Urothelium cell line (cell line): ENCODE measurements around the gene TIGAR.
A peak's percentile ranks its signal among the peaks of the same experiment; 100 is the strongest.

ENCODE experiments used
- DNase-seq: peaks from one replicate; pipeline ENCODE4 v3.0.0; 2011; ENCODE audit warnings: low spot score, mixed read lengths
- FAIRE-seq: peaks from 2 replicates; lab custom pipeline; 2011; peaks lifted over from hg19 to GRCh38; lab: Jason Lieb, UNC

TIGAR gene

DNA sequence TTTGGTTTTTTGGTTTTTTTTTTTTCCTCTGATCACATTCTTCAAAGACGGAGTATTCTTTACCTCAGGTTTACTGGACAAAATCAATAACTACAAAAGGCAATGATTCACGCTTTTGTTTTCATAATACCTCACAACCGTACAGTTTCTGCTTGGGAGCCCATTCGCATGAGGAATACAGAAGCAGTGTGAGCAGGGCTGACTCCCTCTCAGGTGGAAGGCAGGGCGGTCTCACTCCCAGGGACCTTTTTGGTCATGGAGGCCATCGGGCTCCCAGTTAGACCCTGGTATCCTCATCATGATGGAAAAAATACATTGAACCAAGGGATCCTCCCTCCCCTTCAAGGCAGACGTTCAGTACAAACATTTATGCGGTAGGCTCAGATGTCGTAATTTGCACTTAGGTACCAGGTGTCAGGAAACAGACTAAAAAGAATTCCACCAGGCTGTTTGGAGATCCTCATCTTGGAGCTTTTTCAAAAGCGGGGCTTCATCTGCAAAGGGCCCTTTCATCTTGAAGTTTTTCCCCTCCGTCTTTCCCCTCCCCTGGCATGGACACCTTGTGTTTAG is 19.0 kb upstream of the TIGAR start:
- DNase-seq (no peak), FAIRE-seq (peak; percentile 55)

DNA sequence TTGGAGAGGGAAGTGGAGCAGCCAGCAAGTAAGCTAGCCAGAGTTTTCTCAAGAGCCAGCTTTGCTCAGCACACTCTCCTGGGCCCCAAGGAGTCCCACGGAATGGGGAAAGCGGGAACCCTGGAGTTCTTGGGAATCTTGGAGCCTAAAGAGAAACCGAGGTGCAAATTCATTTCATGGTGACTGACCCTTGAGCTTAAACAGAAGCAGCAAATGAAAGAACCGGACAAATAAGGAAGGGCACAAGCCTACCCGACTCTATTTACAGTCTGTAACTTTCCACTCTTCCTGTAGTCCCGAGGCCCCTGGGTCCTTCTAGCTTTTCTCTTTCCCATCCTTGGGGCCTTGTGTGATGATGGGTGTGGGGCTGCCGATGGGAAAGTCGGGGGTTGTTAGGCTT is 18.1 kb upstream of the TIGAR start:
- no peak for FAIRE-seq
- no peak for DNase-seq

DNA sequence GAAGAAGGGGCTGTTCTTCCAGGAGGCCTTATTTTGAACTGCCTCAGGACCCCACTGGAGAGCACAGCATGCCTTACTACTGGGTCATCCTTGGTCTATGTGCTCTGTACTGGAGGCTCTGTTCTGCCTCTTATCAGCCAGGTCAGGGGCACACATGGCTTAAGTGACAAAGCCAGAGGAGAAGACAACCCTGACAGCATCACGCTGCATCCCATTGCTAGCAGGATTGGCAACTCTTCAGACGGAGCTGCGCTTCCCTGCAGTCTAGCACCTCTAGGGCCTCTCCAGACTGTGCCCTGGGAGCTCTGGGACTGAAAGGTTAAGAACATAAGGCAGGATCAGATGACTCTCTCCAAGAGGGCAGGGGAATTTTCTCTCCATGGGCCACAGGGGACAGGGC is 17.3 kb upstream of the TIGAR start:
- no peak for DNase-seq
- peak; percentile 79 for FAIRE-seq

DNA sequence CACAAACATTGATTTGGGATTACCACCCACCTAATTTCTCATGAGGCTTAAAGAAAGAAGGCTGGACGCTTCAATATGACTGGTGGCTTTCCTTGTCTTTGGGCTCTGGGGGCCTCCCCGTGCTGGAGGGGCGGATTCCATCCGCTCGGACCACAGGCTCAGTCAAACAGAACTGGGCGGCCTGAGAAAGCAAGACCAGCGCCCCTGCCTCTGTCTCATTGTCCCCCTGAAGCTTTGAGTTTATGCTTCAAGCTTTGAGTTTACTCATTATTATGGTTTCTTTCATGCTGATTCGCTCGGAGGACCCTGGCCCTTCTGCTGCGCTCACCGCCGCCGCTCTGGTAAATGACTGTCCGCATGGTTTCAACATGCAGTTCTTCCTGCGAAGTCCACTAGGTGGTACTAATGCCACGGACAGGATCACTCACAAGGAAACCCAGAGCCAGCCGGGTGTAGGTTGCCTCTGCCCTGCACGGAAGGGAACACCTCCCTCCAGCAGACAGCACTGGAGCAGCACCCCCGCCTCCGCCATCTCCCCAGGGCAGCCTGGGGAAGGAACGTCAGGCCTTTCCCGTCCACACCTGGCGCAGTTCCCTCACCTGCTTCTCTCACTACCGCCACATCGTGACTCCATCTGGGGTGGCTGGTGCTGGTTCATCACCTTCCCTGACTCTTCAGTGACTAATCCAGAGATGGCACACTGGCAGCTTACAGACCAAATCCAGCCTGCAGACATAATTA is 13.2 kb upstream of the TIGAR start:
- peak; percentile 86 for FAIRE-seq
- DNase-seq: peak; percentile 74

DNA sequence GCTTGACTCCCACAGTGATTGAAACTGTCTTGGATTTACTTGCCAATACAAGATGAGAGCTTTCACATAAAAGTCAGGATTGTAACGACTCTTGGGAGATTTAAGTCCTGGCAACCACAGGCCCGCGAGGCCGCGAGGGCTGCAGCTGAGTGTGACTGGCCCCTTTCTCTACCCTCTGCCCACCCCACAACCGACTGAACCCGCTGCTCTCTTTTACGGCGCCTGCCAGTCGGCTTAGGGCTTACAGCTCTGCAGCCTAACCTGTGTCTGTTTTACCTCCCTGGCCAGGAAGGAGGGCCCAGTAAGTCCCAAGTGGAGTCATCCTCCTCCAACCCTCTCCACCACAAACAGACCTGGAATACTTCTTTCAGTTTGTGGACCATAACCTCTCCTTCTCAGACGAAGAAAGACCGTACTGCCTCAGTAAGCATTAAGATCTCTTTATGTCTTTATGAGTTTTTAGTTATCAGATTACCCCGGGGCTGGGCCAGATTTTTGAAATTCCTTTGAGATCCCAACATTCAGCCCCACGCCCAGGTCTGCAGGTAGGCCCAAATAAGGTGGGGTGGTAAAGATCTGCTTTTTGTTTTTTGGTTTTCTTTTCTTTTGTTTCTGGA is 12.6 kb upstream of the TIGAR start:
- peak; percentile 23 for FAIRE-seq

DNA sequence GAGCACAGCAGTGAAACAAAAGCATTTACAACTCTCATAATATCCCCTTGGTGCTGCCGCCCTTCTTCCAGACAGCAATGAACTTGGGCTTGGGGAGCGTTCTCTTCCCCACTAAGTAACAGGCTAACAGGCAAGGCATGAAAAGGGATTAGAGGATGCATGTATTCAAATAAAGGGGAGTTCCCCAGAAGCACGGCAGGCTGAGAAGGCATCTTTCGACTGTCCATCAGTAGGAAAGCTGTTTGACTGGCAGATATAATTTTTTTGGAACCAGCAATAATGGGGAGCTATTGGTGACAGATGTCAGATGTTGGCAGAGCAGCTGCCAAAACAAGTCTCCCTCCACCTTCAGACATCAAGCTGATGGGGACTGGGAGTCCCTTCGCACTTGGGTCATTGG is 9.2 kb upstream of the TIGAR start:
- FAIRE-seq (no peak), DNase-seq (no peak)

More for the DNA sequence above, 12.6 kb upstream of the TIGAR start:
- DNase-seq: no peak

DNA sequence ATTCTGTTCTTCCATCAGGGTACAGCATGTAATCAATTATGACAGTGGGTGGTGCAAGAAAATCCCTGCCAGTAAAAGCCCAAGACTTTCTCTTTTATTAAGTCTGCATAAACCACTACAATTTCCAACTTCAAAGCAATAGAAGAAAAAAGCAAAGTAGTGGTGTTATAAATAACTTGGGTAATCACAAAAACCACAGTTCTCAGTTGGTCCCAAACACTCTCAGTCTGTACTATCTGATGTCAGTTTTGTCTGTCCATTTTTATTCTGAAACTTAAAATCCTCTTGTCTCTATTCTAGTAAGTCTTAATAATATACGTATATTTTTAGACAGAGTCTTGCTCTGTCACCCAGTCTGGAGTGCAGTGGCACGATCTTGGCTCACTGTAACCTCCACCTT is 8.8 kb upstream of the TIGAR start:
- FAIRE-seq: no peak
- no peak for DNase-seq

DNA sequence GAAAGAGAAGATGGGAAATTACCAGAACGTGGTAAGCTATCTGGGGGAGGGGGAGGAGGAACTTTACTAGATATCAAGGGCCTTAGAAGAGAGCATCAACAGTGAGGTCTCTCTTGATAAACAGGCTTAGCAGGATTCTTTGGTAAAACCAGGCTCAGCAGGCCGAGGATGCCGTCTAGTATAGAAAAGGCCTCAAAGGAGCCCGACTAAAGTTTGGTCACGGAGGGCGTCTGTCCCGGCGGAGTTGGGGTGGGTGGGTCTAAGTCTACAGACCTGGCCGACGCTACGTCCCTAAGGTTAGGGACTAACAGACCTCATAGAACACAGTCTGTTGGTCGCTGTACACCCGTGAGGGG is 538 bp upstream of the TIGAR start:
- DNase-seq (no peak), FAIRE-seq (no peak)

DNA sequence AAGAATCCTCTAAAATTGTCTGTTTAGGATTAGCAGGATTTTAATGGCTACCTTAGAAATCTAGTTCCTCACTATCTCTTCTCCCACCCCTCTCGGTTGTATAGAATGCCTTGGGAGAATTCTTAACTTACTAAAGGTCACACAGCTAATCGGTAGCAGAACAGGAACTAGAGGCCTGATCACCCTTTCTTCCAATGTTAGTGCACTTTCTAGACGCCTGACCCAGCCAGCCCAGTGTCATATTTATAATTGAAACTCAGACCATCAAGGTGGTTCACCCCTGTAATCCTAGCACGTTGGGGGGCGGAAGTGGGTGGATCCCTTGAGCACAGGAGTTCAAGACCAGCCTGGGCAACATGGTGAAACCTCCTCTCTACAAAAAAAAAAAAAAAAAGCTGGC is 1.7 kb downstream of the TIGAR start:
- no peak for DNase-seq
- FAIRE-seq: no peak

DNA sequence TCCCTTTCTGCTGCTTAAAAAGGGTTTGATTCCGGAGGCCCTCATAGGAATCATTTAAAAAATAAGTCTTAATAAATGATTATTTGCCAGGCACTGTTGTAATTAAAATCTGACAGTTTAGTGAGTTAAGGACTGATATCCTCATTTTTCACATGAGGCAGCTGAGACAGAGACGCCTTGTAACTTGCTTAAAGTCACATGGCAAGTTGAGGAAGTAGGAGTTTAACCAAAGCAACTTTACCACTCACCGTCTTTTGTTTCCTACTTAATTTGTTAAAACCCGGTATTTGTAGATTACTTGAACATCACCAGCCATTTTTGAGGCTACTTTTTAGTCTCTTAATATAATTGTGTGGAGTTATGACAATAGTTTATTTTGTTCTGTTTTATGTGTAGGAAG is 2.4 kb downstream of the TIGAR start:
- no peak for DNase-seq
- FAIRE-seq: no peak

DNA sequence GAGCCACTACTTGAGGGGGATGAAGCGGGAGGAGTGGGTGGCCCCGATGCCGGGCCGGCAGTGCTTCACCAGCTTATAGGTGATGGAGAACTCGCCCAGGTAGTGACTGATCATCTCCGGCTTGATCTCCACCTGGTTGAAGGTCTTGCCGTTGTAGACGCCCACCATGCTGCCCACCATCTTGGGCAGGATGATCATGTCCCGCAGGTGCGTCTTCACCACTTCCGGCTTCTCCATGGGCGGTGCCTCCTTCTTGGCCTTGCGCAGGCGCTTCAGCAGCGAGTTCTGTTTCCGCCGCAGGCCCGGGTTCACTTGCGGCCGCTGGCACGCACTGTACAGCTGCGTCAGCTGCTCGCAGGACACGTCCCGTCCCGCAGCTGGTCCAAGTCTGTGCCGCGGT is 3.4 kb downstream of the TIGAR start:
- no peak for FAIRE-seq

DNA sequence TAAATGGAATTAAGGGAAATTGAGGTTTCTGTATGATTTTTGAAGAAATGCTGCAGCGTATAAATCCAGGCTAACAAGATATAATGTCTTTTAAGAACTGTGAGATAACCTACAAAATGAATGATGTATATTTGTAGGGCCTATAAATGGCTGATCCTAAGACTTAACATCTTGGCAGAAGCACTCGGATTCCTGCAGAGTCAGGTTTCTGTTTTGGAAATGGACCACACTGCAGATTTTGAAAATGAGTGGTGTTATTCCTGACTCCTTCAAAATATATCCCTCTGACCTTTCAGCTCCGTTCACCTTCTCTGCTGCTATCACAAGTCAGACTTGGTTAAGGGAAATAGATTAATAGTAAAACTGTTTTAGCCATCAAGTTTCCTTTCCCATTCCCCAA is 5.0 kb downstream of the TIGAR start:
- FAIRE-seq: no peak
- DNase-seq: no peak

More for the DNA sequence above, 3.4 kb downstream of the TIGAR start:
- DNase-seq: no peak

DNA sequence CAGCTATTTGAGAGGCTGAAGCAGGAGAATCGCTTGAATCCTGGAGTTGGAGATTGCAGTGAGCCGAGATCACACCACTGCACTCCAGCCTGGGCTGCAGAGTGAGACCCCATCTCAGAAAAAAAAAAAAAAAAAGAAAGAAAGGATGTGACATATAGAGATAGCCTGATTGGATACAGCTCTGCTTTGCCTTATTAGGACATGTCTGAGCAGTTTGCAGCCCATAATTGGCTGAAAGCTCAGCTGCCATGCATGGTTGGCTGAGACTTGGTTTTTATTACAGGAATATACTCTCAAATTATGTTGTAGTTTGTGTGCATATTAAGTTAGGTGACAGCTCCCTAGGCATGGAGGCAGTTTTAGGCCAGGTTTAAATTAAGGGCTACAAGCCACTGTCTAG is 6.3 kb downstream of the TIGAR start:
- FAIRE-seq: peak; percentile 9

DNA sequence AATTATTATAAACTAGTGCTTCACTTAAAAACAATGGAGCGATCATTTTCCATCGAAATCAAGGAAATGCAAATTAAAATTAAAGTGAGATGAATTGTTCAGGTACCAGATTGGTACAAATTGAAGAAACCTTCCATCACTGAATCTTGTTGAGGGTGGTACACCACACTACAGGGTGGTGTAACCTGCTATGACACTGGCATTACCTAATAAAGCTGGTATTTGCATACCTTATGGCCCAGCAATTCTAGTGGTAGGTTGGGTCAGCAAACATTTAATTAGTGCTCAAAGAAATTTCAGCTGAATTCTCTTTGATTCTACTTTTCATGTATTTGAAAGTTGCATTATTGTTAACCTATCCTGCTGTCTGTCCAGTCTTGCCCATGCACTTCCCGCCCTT is 9.2 kb downstream of the TIGAR start:
- no peak for FAIRE-seq

More for the DNA sequence above, 6.3 kb downstream of the TIGAR start:
- no peak for DNase-seq

DNA sequence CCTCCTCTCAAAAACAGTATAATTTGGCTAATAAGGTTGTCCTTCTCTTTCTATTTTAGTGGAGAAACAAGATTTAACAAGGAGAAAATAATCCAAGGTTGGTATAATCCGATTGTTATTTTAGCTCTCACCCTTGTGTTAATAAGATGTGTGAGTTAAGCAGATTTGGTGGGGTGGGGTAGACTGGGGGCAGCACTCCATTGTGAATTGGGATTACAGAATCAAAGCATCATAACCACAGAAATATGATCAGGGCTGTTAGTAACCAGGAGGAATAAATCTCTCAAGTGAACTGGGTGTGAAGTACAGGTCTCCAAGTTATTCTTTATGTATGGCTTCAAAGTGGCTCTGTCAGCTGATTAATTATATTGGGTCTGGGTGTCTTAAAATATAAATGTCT is 10.2 kb downstream of the TIGAR start:
- no peak for FAIRE-seq
- DNase-seq: no peak

More for the DNA sequence above, 9.2 kb downstream of the TIGAR start:
- no peak for DNase-seq

DNA sequence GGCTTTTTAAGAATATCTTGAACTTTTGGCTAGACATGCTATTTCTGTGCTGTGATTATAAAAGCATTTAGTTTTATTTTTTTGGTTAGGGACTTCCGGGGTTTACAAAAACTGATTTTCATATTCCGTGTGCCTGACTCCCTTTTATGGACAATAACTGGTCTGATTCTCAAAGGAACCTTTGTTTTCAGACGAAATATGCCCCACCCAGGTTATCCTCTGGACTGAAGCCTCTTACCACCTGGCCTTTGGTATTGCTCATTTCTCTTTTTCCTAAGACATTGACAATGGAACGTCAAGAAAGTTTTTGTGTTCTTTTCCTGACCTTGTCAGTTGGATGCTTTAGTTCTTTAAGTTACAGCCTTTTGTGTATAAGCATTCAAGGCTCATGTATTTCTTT is 10.8 kb downstream of the TIGAR start:
- DNase-seq (no peak), FAIRE-seq (no peak)

DNA sequence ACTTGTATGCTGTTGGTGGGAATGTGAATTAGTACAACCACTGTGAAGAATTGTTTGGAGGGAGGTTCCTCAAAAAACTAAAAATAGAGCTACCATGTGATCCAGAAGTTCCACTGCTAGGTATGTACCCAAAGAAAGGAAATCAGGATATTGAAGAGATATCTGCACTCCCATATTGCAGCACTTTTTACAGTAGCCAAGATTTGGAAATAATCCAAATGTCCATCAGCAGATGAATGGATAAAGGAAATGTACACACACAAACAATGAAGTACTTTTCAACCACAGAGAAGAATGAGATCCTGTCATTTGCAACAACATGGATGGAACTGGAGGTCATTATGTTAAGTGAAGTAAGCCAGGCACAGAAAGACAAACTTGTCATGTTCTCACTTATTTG is 25.9 kb downstream of the TIGAR start:
- FAIRE-seq (no peak), DNase-seq (no peak)

DNA sequence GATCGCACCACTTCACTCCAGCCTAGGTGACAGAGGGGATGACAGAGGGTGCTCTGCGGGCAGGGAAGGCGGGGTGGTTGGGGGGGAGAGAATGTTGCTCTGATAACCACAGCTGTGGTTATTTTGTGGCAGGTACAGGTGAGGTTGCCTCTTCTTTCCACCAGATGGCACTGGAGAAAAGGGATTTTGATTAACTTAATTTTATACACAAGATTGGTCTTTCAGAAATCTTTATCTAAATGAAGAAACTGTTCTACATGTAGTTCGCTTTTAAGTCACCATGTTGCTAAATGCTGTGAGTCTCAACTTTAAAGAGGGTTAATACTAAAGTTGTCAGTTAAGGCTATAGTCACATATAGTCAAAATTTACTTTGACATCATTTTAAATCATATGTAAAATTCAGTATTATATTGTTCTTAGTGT is 32.8 kb downstream of the TIGAR start:
- DNase-seq (peak; percentile 53), FAIRE-seq (no peak)

DNA sequence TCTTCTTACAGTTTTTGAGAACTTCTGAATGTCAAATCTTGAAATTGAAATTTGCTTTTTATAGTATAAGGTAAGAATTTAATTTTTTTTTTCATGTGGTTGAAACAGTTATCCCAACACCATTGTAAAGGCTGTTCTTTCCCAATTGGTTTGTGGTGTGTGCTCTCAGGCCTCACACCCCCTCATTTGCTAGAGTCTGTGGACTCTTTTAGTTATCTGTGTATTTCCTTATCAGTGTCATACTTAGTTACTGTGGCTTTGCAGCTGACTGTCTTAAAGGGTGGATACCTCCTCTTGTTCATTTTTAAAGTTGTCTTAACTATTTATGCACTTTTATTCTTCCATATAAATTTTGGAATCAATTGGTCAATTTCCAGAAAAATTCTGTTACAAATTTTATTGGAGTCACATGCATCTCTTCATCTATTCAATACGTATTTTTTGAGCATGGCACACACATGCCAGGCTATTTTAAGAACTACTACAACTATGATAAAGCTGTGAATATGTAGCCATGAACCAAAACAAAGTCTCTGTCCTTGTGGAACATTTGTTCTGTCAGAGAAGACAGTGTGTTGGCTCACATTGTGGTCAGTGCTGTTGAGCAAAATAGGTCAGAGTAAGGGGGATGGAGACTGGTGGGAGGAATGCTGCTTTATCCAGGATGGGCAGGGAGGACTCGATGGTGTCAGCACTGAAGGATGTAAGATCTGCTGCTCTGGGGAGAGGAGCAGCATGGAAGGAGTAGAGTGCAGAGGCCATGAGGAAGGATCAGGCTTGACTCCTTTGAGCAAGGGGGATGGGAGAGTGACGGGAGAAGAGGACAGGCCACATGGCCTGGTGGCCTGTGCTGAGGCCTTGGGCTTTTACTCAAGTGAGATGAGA is 34.4 kb downstream of the TIGAR start:
- FAIRE-seq (no peak), DNase-seq (no peak)

DNA sequence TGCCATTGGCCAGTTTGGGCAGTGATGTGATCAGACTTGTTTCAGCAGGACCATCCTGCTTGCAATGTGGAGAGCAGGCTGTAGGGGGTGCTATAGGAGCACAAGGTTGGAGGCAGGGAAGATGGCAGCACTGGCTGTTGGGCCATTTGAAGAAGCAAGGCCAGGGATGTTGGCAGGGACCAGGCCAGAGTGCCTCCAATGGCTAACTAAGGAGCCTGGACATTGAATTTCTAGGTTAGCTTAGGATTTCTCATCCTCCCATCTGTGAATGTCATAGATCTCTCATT is 35.0 kb downstream of the TIGAR start:
- peak; percentile 83 for FAIRE-seq
- DNase-seq: peak; percentile 54

DNA sequence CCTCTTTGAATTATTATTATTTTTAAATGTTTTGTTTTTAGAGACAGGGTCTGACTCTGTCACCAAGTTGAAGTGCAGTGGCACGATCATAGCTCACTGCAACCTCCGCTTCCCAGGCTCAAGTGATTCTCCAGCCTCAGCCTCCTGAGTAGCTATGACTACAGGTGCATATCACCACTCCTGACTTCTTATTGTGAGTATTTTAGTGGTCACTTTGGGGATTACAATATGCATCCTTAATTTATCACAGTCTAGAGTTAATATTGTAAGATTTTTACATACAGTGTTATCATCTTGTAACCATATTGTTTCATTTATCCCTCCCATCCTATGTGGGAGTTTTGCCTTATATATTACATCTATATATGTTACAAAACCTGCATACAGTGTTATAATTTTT is 45.1 kb downstream of the TIGAR start:
- no peak for DNase-seq
- no peak for FAIRE-seq

DNA sequence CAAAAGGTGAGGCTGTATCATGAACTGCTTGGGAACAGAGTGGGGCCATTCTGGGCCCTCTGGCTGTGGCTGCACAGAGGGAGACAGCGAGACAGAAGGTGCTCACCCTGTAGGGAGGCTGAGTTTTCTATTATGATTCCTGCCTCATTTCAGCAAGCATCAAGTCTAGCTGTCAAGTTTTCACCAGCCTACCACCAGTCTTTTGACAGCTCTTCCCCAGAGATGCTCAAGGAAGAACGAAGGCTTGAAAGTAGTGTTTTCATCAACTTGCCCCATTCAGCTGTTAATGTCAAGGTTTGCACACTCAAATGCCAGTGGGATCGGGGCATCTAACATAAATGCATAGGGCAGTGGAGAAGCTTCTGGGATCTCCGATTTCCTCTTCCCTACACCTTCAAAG is 48.5 kb downstream of the TIGAR start:
- no peak for DNase-seq
- FAIRE-seq: no peak
